A549 (cell line): ENCODE measurements around the gene ZNF292. TPM values are rescaled to one million over a fixed set of nuclear protein-coding genes. Genes with fewer than 3 reads are reported as not detected.

Experiments used
- ATAC-seq, 2 experiments: fragments of 200-7000 bp in 1 of 2; fragments of >200 bp in 1 of 2; cut with Nextera tagmentation in 1 of 2; cut with Tn5 transposase in 1 of 2; 3 replicates each; pipeline versions ENCODE4 v1.8.0 to v1.9.1; 2018 to 2020; ENCODE audit warnings: mild to moderate bottlenecking in 1 of 2, moderate library complexity in 1 of 2
- CTCF ChIA-PET: fragments of 300-600 bp; sonication (Branson Sonifier 250); formaldehyde crosslinking; extraction: SDS; loops from one replicate; lab custom pipeline; 2021; ENCODE audit warnings: antibody characterized with exemption, inconsistent platforms; lab: Yijun Ruan, JAX
- POLR2A ChIA-PET: fragments of 350-600 bp; formaldehyde crosslinking; extraction: SDS; loops from one replicate; lab custom pipeline; 2021; ENCODE audit warnings: antibody characterized with exemption, inconsistent platforms; lab: Yijun Ruan, JAX
- DNase-seq, 2 experiments: peaks; one replicate each; pipeline versions ENCODE4 v3.0.0 to v3.0.0-alpha.2; 2011 to 2016; ENCODE audit warnings: low read depth in 1 of 2, low spot score in 1 of 2
- FAIRE-seq: peaks from 2 replicates; lab custom pipeline; 2011; peaks lifted over from hg19 to GRCh38; lab: Jason Lieb, UNC
- H3K27ac ChIP-seq, 2 experiments: fragments of >200 bp; sonication (Bioruptor Twin); formaldehyde crosslinking; 3 replicates each; pipeline ENCODE4 v1.5.1; 2016 to 2017
- H3K4me1 ChIP-seq: fragments of >200 bp; sonication (Bioruptor Twin); formaldehyde crosslinking; 3 replicates; pipeline ENCODE4 v1.6.1; 2016
- H3K4me2 ChIP-seq: fragments of >200 bp; sonication (Bioruptor Twin); formaldehyde crosslinking; 3 replicates; pipeline ENCODE4 v1.6.1; 2016
- H3K4me3 ChIP-seq: fragments of >200 bp; sonication (Bioruptor Twin); formaldehyde crosslinking; 3 replicates; pipeline ENCODE4 v1.5.1; 2016
- H3K9me3 ChIP-seq: fragments of >200 bp; sonication (Bioruptor Twin); formaldehyde crosslinking; 3 replicates; pipeline ENCODE4 v1.6.1; 2016
- BCL3 ChIP-seq: fragments of >200 bp; sonication (Bioruptor Twin); formaldehyde crosslinking; IDR thresholded peaks from 3 replicates; pipeline ENCODE4 v1.6.1; 2016
- CEBPB ChIP-seq, 2 experiments: fragments of >200 bp in 1 of 2; sonication (Bioruptor Twin) in 1 of 2; formaldehyde crosslinking in 1 of 2; IDR thresholded peaks; 2 replicates each; pipeline ENCODE4 v1.6.1; 2012 to 2016
- CHD4 ChIP-seq: fragments of 200-600 bp; sonication (generic); IDR thresholded peaks from 2 replicates; pipeline ENCODE4 v1.6.1; 2016; ENCODE audit warnings: antibody characterized with exemption, mild to moderate bottlenecking, borderline replicate concordance
- ELK1 ChIP-seq: fragments of 150-350 bp; IDR thresholded peaks from 2 replicates; pipeline ENCODE4 v1.6.1; 2014; ENCODE audit warnings: low read depth, mild to moderate bottlenecking, low read length
- ESRRA ChIP-seq: fragments of 150-350 bp; IDR thresholded peaks from 2 replicates; pipeline ENCODE4 v1.6.1; 2014; ENCODE audit warnings: mild to moderate bottlenecking, low read length, borderline replicate concordance
- FOSB ChIP-seq: fragments of 250-450 bp; sonication (Bioruptor Pico); IDR thresholded peaks from 2 replicates; pipeline ENCODE4 v1.5.0; 2020; ENCODE audit warnings: mild to moderate bottlenecking, moderate library complexity
- FOSL2 ChIP-seq, 2 experiments: fragments of 450-650 bp in 1 of 2; fragments of >200 bp in 1 of 2; sonication (Bioruptor Twin) in 1 of 2; formaldehyde crosslinking; IDR thresholded peaks; 2 replicates each; pipeline versions ENCODE4 v1.5.0 to v1.6.1; 2016 to 2020; ENCODE audit warnings: mild to moderate bottlenecking in 1 of 2, moderate library complexity in 1 of 2
- FOXS1 ChIP-seq: fragments of 250-450 bp; sonication (Bioruptor Pico); IDR thresholded peaks from 2 replicates; pipeline ENCODE4 v1.5.0; 2020; ENCODE audit warnings: mild to moderate bottlenecking, moderate library complexity
- GATA3 ChIP-seq: IDR thresholded peaks from 2 replicates; pipeline ENCODE4 v1.6.1; 2012; ENCODE audit warnings: borderline replicate concordance
- HMGXB4 ChIP-seq: fragments of 250-450 bp; sonication (Bioruptor Pico); IDR thresholded peaks from 2 replicates; pipeline ENCODE4 v1.5.0; 2021; ENCODE audit warnings: mild to moderate bottlenecking, moderate library complexity, borderline replicate concordance
- HOXA7 ChIP-seq: fragments of 250-450 bp; sonication (Bioruptor Pico); IDR thresholded peaks from 2 replicates; pipeline ENCODE4 v1.5.0; 2020; ENCODE audit warnings: mild to moderate bottlenecking, moderate library complexity
- HOXB13 ChIP-seq: fragments of 250-450 bp; sonication (Bioruptor Pico); IDR thresholded peaks from 2 replicates; pipeline ENCODE4 v1.5.0; 2020; ENCODE audit warnings: low read depth, mild to moderate bottlenecking, moderate library complexity
- KDM5A ChIP-seq: fragments of 200-600 bp; sonication (generic); IDR thresholded peaks from 2 replicates; pipeline ENCODE4 v1.6.1; 2016; ENCODE audit warnings: antibody characterized with exemption, mild to moderate bottlenecking
- MAFK ChIP-seq: fragments of 450-650 bp; IDR thresholded peaks from 2 replicates; pipeline ENCODE4 v1.6.1; 2014; ENCODE audit not compliant: partially characterized antibody
- MYC ChIP-seq: IDR thresholded peaks from 2 replicates; pipeline ENCODE4 v1.6.1; 2012; ENCODE audit warnings: mild to moderate bottlenecking, inconsistent platforms, low read length, improper control_type of control experiment, borderline replicate concordance
- NFE2L2 ChIP-seq: fragments of 150-350 bp; conservative IDR thresholded peaks from 2 replicates; pipeline ENCODE4 v1.6.1; 2014; ENCODE audit warnings: low read length
- NPAS2 ChIP-seq: fragments of 250-450 bp; sonication (Bioruptor Pico); IDR thresholded peaks from 2 replicates; pipeline ENCODE4 v1.8.0; 2022; ENCODE audit warnings: mild to moderate bottlenecking, moderate library complexity, borderline replicate concordance
- POLR2A ChIP-seq: IDR thresholded peaks from 2 replicates; pipeline ENCODE4 v1.6.1; 2012; ENCODE audit warnings: mild to moderate bottlenecking, low read length
- POLR2AphosphoS2 ChIP-seq: conservative IDR thresholded peaks from 2 replicates; pipeline ENCODE4 v1.6.1; 2012; ENCODE audit warnings: low read length, improper control_type of control experiment, inconsistent platforms
- RAD21 ChIP-seq, 2 experiments: fragments of >200 bp in 1 of 2; sonication (Bioruptor Twin) in 1 of 2; formaldehyde crosslinking in 1 of 2; IDR thresholded peaks in 1 of 2; conservative IDR thresholded peaks in 1 of 2; 2 replicates in 1 of 2; 3 replicates in 1 of 2; pipeline ENCODE4 v1.6.1; 2012 to 2018; ENCODE audit warnings: inconsistent platforms in 1 of 2
- RFX5 ChIP-seq: fragments of 450-650 bp; IDR thresholded peaks from 2 replicates; pipeline ENCODE4 v1.7.1; 2014; ENCODE audit warnings: antibody characterized with exemption, mild to moderate bottlenecking, moderate library complexity
- TFCP2L1 ChIP-seq: fragments of 250-450 bp; sonication (Bioruptor Pico); IDR thresholded peaks from 2 replicates; pipeline ENCODE4 v1.5.0; 2021; ENCODE audit warnings: mild to moderate bottlenecking
- WGBS: methylation state at CpG from one replicate; pipeline ENCODE4 v1.1.6; 2017; ENCODE audit errors: missing lambda C conversion rate; 5-methylcytosine and 5-hydroxymethylcytosine counted together
- polyA plus RNA-seq, 4 experiments: library from polyadenylated mRNA; depleted of rRNA in 3 of 4; stranded (reverse); fragments of >200 nt; fragmentation: RNase III in 1 of 4; extraction: RNeasy Plus Mini Kit Qiagen cat#74134 plus additional on column Dnase treatment in 1 of 4; gene quantifications; 2 replicates in 3 of 4; 3 replicates in 1 of 4; pipeline ENCODE4 v1.2.3, GENCODE V29; 2011 to 2017
- TF ChIP-seq, protein P1 (sequence below): fragments of 250-450 bp; sonication (Bioruptor Pico); IDR thresholded peaks from 2 replicates; pipeline ENCODE4 v1.5.0; 2020; ENCODE audit warnings: low read depth, mild to moderate bottlenecking, moderate library complexity

ZNF292 gene
- polyA plus RNA-seq, 2 of the 4 experiments (the other 2 are of a cell fraction) = 2.5 to 7.5 TPM

- no peak overlapping the region for H3K27ac ChIP-seq
- TF ChIP-seq NPAS2 (CRISPR knock-in tag) = no peak
- no peak for TF ChIP-seq POLR2A
- no peak for TF ChIP-seq HOXB13 (CRISPR knock-in tag)
- no peak for TF ChIP-seq POLR2AphosphoS2
- TF ChIP-seq RAD21 (conservative IDR thresholded peaks at IDR 0.05 in 1 of 2, IDR thresholded peaks at IDR 0.05 in 1 of 2) = no peak
- no peak for TF ChIP-seq FOXS1
- no peak for TF ChIP-seq TFCP2L1 (CRISPR knock-in tag)
- TF ChIP-seq CHD4 = no peak
- TF ChIP-seq ELK1 = no peak
- no peak for TF ChIP-seq NFE2L2
- TF ChIP-seq RFX5 = no peak
- no peak for TF ChIP-seq MYC
- no peak for TF ChIP-seq GATA3
- no peak for TF ChIP-seq FOSL2 (IDR thresholded peaks at IDR 0.05)
- TF ChIP-seq FOSL2 (CRISPR knock-in tag; IDR thresholded peaks at IDR 0.05) = no peak
- no peak for TF ChIP-seq CEBPB (IDR thresholded peaks at IDR 0.05)
- TF ChIP-seq, all 56 proteins: peak for 0
- ATAC-seq (no peak), DNase-seq (no peak), FAIRE-seq (no peak)
- no peak overlapping the region for H3K4me2 ChIP-seq
- H3K9me3 ChIP-seq = no peaks in the 10 kb centered on the region
- H3K4me1 ChIP-seq = no peaks in the 10 kb centered on the region
- WGBS = 35% methylated on average over 2 of the region's 2 CpGs
- POLR2A ChIA-PET = no interaction called here
- CTCF ChIA-PET = interaction anchor here (0.9 kb wide), 2 partner anchors 37 to 177 kb away, joined by 3 read pairs; no protein-coding TSS in a partner anchor
- H3K4me3 ChIP-seq = no peak overlapping the region
Measured at GRCh38 chr6:87115402-87116135, 39.8 kb upstream of the ZNF292 start.

DNA sequence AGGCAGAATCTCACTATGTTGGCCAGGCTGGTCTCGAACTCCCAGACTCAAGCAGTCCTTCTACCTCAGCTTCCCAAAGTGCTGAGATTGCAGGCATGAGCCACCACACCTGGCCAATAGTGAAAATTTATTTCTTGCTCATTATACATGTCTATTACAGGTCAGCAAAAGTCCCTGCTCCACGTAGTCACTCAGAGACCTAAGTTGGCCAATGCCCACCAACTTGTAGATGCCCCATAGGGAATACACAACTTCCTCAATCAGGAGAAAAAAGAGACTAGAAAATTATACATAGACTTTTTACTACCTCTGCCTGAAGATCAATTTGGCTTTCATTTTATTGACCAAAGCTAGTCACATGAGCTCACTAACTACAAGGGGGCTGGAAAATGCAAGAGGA is 38.4 kb upstream of the ZNF292 start:
- Histone ChIP-seq H3K4me2 (no peak overlapping the region), H3K4me1 (no peaks in the 10 kb centered on the region), H3K27ac (no peak overlapping the region), H3K9me3 (no peaks in the 10 kb centered on the region), H3K4me3 (no peak overlapping the region)
- FAIRE-seq = no peak
- DNase-seq = no peak
- TF ChIP-seq ELK1 = no peak
- no peak for TF ChIP-seq FOSB
- no peak for TF ChIP-seq HMGXB4 (CRISPR knock-in tag)
- no peak for TF ChIP-seq HOXA7 (CRISPR knock-in tag)
- no peak for TF ChIP-seq KDM5A
- TF ChIP-seq CHD4 = no peak
- TF ChIP-seq ESRRA = no peak
- no peak for TF ChIP-seq MAFK
- TF ChIP-seq, protein P1, sequence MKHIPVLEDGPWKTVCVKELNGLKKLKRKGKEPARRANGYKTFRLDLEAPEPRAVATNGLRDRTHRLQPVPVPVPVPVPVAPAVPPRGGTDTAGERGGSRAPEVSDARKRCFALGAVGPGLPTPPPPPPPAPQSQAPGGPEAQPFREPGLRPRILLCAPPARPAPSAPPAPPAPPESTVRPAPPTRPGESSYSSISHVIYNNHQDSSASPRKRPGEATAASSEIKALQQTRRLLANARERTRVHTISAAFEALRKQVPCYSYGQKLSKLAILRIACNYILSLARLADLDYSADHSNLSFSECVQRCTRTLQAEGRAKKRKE (CRISPR knock-in tag) = no peak
- TF ChIP-seq BCL3 = no peak
- CTCF ChIA-PET = interaction anchor here (0.9 kb wide), 1 partner anchor 178 kb away, joined by 3 read pairs; no protein-coding TSS in a partner anchor
- POLR2A ChIA-PET = no interaction called here
- no peak for ATAC-seq
- WGBS = 18% methylated on average over 2 of the region's 2 CpGs
